ENCODE measurements around the gene KIF4B. TPM values are rescaled to one million over a fixed set of nuclear protein-coding genes. Genes with fewer than 3 reads are reported as not detected.
A peak's percentile ranks its signal among the peaks of the same experiment; 100 is the strongest.

Gene KIF4B
- total and polyA plus RNA-seq, 2 of the 13 experiments (the other 11 are each of a cell fraction or from before 2014, with no cell fraction given), result 0.04 TPM; not detected in 1

- TF ChIP-seq ZBTB25 (CRISPR knock-in tag; IDR thresholded peaks at IDR 0.05) (no peak), ZFP91 (CRISPR knock-in tag; IDR thresholded peaks at IDR 0.05; ENCODE audit: borderline replicate concordance) (no peak), WIZ (CRISPR knock-in tag; IDR thresholded peaks at IDR 0.05) (no peak), PAWR (CRISPR knock-in tag; IDR thresholded peaks at IDR 0.05; ENCODE audit: borderline replicate concordance) (no peak), ZNF251 (CRISPR knock-in tag; IDR thresholded peaks at IDR 0.05) (no peak), FOXP1 (IDR thresholded peaks at IDR 0.05) (no peak), FOXP1 (CRISPR knock-in tag; IDR thresholded peaks at IDR 0.05) (no peak), BRD4 (CRISPR knock-in tag; IDR thresholded peaks at IDR 0.05) (no peak), MXD3 (CRISPR knock-in tag; IDR thresholded peaks at IDR 0.05) (no peak), THAP9 (CRISPR knock-in tag; IDR thresholded peaks at IDR 0.05; ENCODE audit: borderline replicate concordance) (no peak), BCL3 (CRISPR knock-in tag; IDR thresholded peaks at IDR 0.05) (no peak), YEATS2 (CRISPR knock-in tag; IDR thresholded peaks at IDR 0.05; ENCODE audit: borderline replicate concordance) (no peak), THAP8 (CRISPR knock-in tag; IDR thresholded peaks at IDR 0.05; ENCODE audit: borderline replicate concordance) (no peak), MATR3 (CRISPR knock-in tag; IDR thresholded peaks at IDR 0.05) (no peak), CBX5 (CRISPR knock-in tag; IDR thresholded peaks at IDR 0.05; ENCODE audit: borderline replicate concordance) (no peak), RAD21 (CRISPR knock-in tag; IDR thresholded peaks at IDR 0.05) (no peak), MAFF (IDR thresholded peaks at IDR 0.05; ENCODE audit: low read depth, low read length) (peak; percentile 29; the same call in 1 of the 2 replicates), RNF219 (CRISPR knock-in tag; IDR thresholded peaks at IDR 0.05) (no peak), EEA1 (CRISPR knock-in tag; IDR thresholded peaks at IDR 0.05; ENCODE audit: borderline replicate concordance) (no peak), ZKSCAN1 (IDR thresholded peaks at IDR 0.05; ENCODE audit: low read length) (no peak), IKZF1 (IDR thresholded peaks at IDR 0.05) (no peak), MAFK (conservative IDR thresholded peaks at IDR 0.05 in 1 of 2, IDR thresholded peaks at IDR 0.05 in 1 of 2; ENCODE audit: low read length in 2 of 2) (peak; percentile 55 to 64)
These were observed 10.5 kb downstream of the KIF4B start (continued) for GRCh38 chr5:155024015-155024414.

Measured in HepG2 (cell line).